Endodermal cell (in vitro differentiated cells): Measurements from ENCODE around the gene MED23. TPM values are rescaled to one million over a fixed set of nuclear protein-coding genes. Genes with fewer than 3 reads are reported as not detected.

Source experiments
- DNase-seq: peaks from one replicate; pipeline ENCODE4 v3.0.0-alpha.2; 2017
- H3K27ac ChIP-seq: 2 replicates; pipeline ENCODE4 v1.5.1; 2013; ENCODE audit warnings: mild to moderate bottlenecking, low read depth, low read length, moderate library complexity
- H3K27me3 ChIP-seq: 2 replicates; pipeline ENCODE4 v1.6.1; 2013; ENCODE audit warnings: mild to moderate bottlenecking, low read length, moderate library complexity; ENCODE audit not compliant: insufficient read depth, control insufficient read depth, poor library complexity, severe bottlenecking
- H3K36me3 ChIP-seq: 2 replicates; pipeline ENCODE4 v1.7.0; 2013; ENCODE audit warnings: mild to moderate bottlenecking, low read length, moderate library complexity; ENCODE audit not compliant: control insufficient read depth, insufficient read depth
- H3K4me1 ChIP-seq: one replicate; pipeline ENCODE4 v1.7.0; 2013; ENCODE audit warnings: low read length; ENCODE audit not compliant: control insufficient read depth, insufficient read depth
- H3K4me3 ChIP-seq: 2 replicates; pipeline ENCODE4 v1.5.1; 2013; ENCODE audit warnings: mild to moderate bottlenecking, low read length, moderate library complexity
- H3K9ac ChIP-seq: 2 replicates; pipeline ENCODE4 v1.6.1; 2013; ENCODE audit warnings: mild to moderate bottlenecking, low read length, moderate library complexity; ENCODE audit not compliant: poor library complexity, severe bottlenecking; ENCODE audit errors: extremely low read depth
- H3K9me3 ChIP-seq: 2 replicates; pipeline ENCODE4 v1.6.1; 2013; ENCODE audit warnings: mild to moderate bottlenecking, low read length, moderate library complexity; ENCODE audit not compliant: control insufficient read depth
- H3K27ac Mint-ChIP-seq: 2 replicates; pipeline ENCODE4 v1.8.0; 2020; ENCODE audit warnings: mixed read lengths
- H3K27me3 Mint-ChIP-seq: 2 replicates; pipeline ENCODE4 v1.8.0; 2021; ENCODE audit warnings: mild to moderate bottlenecking, mixed read lengths; ENCODE audit not compliant: insufficient read depth
- H3K36me3 Mint-ChIP-seq: 2 replicates; pipeline ENCODE4 v1.8.0; 2020; ENCODE audit warnings: low read depth, mixed read lengths
- H3K4me1 Mint-ChIP-seq: 2 replicates; pipeline ENCODE4 v1.8.0; 2020; ENCODE audit warnings: mixed read lengths
- H3K4me3 Mint-ChIP-seq: 2 replicates; pipeline ENCODE4 v1.8.0; 2020; ENCODE audit warnings: mild to moderate bottlenecking, moderate library complexity, mixed read lengths
- H3K9me3 Mint-ChIP-seq: 2 replicates; pipeline ENCODE4 v1.8.0; 2020; ENCODE audit warnings: mild to moderate bottlenecking, mixed read lengths
- WGBS, 2 experiments: methylation state at CpG; one replicate each; pipeline versions ENCODE4 v1.1.5 to v1.1.7; 2013; ENCODE audit warnings: missing lambda C conversion rate in 2 of 2, mixed read lengths in 1 of 2; ENCODE audit not compliant: insufficient coverage in 1 of 2, insufficient read length in 1 of 2; 5-methylcytosine and 5-hydroxymethylcytosine counted together
- total RNA-seq, 2 donors: library from RNA; stranded (reverse); fragmentation: NEBNext Ultra II Directional in 1 of 2; extraction: Animal tissue kit (Norgen Biotek cat#: 25700) in 1 of 2; gene quantifications; 2 replicates in 1 of 2; 3 replicates in 1 of 2; pipeline ENCODE4 v1.2.1, GENCODE V29; 2021
- TF ChIP-seq, protein P1 (sequence below): fragments of 200-600 bp; sonication (generic); conservative IDR thresholded peaks from 2 replicates; pipeline ENCODE4 v1.5.0; 2021; ENCODE audit warnings: antibody characterized with exemption, mild to moderate bottlenecking

The MED23 gene
- total RNA-seq, 2 donors from 2014 or later = 23.3 to 26.2 TPM

DNA sequence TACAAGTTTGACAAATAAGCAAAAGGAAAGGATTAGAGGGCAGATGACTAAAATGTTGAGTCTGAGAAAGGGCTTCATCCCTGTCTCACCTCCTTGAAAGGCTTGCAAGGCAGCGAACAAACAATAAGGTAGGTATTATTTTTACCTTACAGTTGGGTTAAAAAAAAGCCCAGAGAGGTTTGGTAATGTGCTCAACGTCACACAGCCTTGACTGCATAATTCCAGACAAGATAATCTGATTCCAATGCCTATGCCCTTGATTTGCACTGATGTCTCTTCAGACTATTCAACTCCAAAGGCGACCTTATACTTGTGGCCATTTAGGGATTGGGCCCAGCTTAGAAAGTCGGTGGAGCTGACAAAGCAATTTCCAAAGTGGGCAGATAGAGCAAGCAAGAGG is 53.4 kb downstream of the MED23 start:
- H3K4me1 Mint-ChIP-seq = peaks cover 7% of the 10 kb centered on the region
- H3K27me3 Mint-ChIP-seq = peaks cover 47% of the 10 kb centered on the region
- H3K4me3 ChIP-seq = no peak overlapping the region
- peaks cover 3% of the 10 kb centered on the region for H3K4me1 ChIP-seq
- peaks cover 8% of the 10 kb centered on the region for H3K36me3 ChIP-seq
- TF ChIP-seq, protein P1, sequence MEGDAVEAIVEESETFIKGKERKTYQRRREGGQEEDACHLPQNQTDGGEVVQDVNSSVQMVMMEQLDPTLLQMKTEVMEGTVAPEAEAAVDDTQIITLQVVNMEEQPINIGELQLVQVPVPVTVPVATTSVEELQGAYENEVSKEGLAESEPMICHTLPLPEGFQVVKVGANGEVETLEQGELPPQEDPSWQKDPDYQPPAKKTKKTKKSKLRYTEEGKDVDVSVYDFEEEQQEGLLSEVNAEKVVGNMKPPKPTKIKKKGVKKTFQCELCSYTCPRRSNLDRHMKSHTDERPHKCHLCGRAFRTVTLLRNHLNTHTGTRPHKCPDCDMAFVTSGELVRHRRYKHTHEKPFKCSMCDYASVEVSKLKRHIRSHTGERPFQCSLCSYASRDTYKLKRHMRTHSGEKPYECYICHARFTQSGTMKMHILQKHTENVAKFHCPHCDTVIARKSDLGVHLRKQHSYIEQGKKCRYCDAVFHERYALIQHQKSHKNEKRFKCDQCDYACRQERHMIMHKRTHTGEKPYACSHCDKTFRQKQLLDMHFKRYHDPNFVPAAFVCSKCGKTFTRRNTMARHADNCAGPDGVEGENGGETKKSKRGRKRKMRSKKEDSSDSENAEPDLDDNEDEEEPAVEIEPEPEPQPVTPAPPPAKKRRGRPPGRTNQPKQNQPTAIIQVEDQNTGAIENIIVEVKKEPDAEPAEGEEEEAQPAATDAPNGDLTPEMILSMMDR = no peak
- H3K36me3 Mint-ChIP-seq = peaks cover 4% of the 10 kb centered on the region
- H3K27ac ChIP-seq = no peak overlapping the region
- H3K9ac ChIP-seq = no peak overlapping the region
- H3K9me3 Mint-ChIP-seq = no peaks in the 10 kb centered on the region
- H3K4me3 Mint-ChIP-seq = no peak overlapping the region
- H3K27me3 ChIP-seq = no peaks in the 10 kb centered on the region
- no peak overlapping the region for H3K27ac Mint-ChIP-seq
- DNase-seq = no peak
- H3K9me3 ChIP-seq = no peaks in the 10 kb centered on the region
- WGBS, 2 experiments = 95 to 98% methylated on average over 4 of the region's 4 CpGs

DNA sequence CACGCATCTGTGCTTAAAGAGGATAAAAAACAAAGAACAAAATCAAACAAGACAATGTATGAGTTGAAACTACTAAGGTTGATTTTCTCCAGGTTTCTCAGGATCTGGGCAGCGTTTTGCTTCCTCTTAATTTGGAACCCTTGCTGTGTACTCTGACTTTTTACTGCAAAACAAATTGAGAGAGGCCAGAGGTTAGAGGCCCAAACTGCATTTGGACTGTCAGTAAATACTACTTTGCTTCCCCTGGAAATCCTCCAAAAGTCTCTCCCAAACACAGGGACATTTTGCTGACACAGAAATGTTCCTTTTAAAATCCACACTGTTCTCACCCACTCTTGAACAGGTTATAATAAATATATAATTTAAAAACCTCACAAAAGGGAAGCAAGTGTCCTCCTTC is 53.9 kb downstream of the MED23 start:
- no peaks in the 10 kb centered on the region for H3K9me3 ChIP-seq
- 89 to 93% methylated on average over 2 of the region's 2 CpGs for WGBS, 2 experiments

DNA sequence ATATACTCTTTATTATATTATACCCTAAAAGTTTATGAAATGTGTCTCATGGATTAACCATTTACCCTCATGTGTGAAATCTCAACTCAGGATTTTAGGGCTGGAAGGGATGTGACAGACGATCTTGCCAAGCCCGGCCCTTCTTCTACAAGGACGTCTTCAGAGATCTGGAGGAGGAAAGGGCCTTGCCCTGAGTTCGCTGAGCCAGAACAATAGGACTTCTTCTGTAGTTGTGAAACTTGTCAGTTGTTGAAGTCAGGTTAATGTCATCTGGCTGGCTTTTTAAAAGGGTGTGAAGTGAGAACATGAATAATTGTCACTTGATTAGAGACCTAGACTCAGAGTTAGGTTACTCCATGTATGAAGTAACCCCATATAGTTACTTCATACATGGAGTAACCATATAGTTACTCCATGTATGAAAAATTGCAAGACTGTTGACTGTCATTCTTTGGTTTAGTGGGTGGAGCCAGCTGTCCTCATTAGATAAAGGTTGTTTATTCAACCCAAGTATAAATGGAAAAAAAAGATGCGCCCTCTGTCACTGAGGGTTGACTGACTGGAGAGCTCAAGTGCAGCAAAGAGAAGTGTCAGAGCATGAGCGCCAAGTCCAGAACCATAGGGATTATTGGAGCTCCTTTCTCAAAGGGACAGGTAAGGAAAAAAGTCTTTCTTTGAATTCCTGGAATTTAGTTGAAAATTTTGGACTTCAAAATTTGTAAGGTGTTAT is 55.2 kb downstream of the MED23 start, which contains the start of gene ARG1:
Gene ARG1, plus strand, starts transcription at position 541 of the 730 bp plus-strand sequence. Its CDS starts 57 bp downstream, at position 598.
- H3K36me3 ChIP-seq = no peaks in the 10 kb centered on the region
- peaks cover 49% of the 10 kb centered on the region for H3K27me3 Mint-ChIP-seq
- DNase-seq = peak; percentile 66
- peaks cover 1% of the 10 kb centered on the region for H3K36me3 Mint-ChIP-seq
- H3K27ac ChIP-seq = no peak within 1 kb of the TSS
- H3K4me1 ChIP-seq = peaks cover 3% of the 10 kb centered on the region
- no peaks in the 10 kb centered on the region for H3K9me3 Mint-ChIP-seq
- no peak within 1 kb of the TSS for H3K9ac ChIP-seq
- H3K4me1 Mint-ChIP-seq = peaks cover 7% of the 10 kb centered on the region
- H3K9me3 ChIP-seq = no peaks in the 10 kb centered on the region
- H3K27ac Mint-ChIP-seq = no peak within 1 kb of the TSS
- no peak within 1 kb of the TSS for H3K4me3 Mint-ChIP-seq
- no peaks in the 10 kb centered on the region for H3K27me3 ChIP-seq
- 81 to 91% methylated on average over 5 to 6 of the region's 6 CpGs for WGBS, 2 experiments
- no peak within 1 kb of the TSS for H3K4me3 ChIP-seq
- TF ChIP-seq, protein P1 = no peak

More for the DNA sequence above, 53.9 kb downstream of the MED23 start:
- no peaks in the 10 kb centered on the region for H3K27me3 ChIP-seq
- Mint-ChIP-seq H3K27me3 (peaks cover 47% of the 10 kb centered on the region), H3K4me1 (peaks cover 7% of the 10 kb centered on the region), H3K4me3 (no peak overlapping the region), H3K9me3 (no peaks in the 10 kb centered on the region), H3K36me3 (peaks cover 4% of the 10 kb centered on the region), H3K27ac (no peak overlapping the region)
- peaks cover 5% of the 10 kb centered on the region for H3K36me3 ChIP-seq
- no peak overlapping the region for H3K27ac ChIP-seq
- no peak overlapping the region for H3K9ac ChIP-seq
- DNase-seq = no peak
- peaks cover 3% of the 10 kb centered on the region for H3K4me1 ChIP-seq
- TF ChIP-seq, protein P1 = no peak
- H3K4me3 ChIP-seq = no peak overlapping the region
